Epithelial cell of proximal tubule (primary cell): ENCODE results near the gene PAPPA. TPM values are rescaled to one million over a fixed set of nuclear protein-coding genes. Genes with fewer than 3 reads are reported as not detected.

Experiments used
- DNase-seq: peaks from one replicate; pipeline ENCODE4 v3.0.0-alpha.2; 2011; ENCODE audit warnings: low read depth
- H3K4me3 ChIP-seq: 2 replicates; pipeline ENCODE4 v1.5.1; 2011; ENCODE audit warnings: low read depth, mild to moderate bottlenecking, low read length
- total RNA-seq: library from RNA; depleted of rRNA; stranded (reverse); fragments of >200 nt; gene quantifications from 2 replicates; pipeline ENCODE4 v1.2.3, GENCODE V29; 2015
- TF ChIP-seq, protein P1 (sequence below): conservative IDR thresholded peaks from 2 replicates; pipeline ENCODE4 v1.5.1; 2012; ENCODE audit warnings: low read depth, mild to moderate bottlenecking, low read length

Gene PAPPA
- total RNA-seq, 1 donor from 2014 or later, result 2.5 TPM

DNA sequence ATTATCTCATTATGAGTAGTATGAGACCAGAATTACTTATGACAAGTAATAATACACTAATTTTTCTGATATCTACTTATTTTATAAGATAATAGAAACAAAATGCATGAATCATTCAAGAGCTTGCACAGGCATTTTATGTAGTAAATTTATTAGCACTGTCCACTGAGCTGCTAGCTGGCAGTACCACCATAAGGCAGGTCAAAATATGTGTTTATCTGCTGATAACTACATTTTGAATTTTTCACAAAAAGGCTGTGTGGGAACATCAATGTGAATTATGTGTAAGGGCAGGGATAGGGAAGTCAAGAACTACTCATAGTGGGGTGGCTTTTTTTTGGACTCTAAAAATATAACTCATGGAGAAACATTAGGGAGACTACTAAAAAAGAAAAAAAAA is 249.6 kb downstream of the PAPPA start:
- TF ChIP-seq, protein P1, sequence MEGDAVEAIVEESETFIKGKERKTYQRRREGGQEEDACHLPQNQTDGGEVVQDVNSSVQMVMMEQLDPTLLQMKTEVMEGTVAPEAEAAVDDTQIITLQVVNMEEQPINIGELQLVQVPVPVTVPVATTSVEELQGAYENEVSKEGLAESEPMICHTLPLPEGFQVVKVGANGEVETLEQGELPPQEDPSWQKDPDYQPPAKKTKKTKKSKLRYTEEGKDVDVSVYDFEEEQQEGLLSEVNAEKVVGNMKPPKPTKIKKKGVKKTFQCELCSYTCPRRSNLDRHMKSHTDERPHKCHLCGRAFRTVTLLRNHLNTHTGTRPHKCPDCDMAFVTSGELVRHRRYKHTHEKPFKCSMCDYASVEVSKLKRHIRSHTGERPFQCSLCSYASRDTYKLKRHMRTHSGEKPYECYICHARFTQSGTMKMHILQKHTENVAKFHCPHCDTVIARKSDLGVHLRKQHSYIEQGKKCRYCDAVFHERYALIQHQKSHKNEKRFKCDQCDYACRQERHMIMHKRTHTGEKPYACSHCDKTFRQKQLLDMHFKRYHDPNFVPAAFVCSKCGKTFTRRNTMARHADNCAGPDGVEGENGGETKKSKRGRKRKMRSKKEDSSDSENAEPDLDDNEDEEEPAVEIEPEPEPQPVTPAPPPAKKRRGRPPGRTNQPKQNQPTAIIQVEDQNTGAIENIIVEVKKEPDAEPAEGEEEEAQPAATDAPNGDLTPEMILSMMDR, result no peak
- no peak for DNase-seq

DNA sequence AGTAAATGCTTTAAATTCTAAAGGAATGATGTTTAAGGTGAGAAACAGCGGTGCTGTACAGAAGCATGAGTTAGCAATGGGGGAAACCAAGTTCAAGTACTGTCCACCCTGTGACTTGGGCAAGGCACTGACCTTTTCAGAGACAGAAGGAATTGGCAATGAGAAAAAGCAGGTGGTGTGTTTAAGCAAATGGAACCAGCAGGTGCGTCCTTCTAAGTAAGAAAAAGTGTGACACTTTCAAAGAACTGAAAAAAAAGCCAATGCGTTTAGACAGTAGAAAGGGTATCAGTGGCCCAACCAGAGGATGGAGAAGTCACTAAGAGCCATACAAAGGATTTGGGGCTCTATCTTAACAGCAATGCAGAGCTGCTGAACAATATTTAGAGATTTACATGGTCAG is 250.6 kb downstream of the PAPPA start:
- no peak for DNase-seq
- H3K4me3 ChIP-seq, result no peak overlapping the region
- TF ChIP-seq, protein P1, result no peak

More for the DNA sequence above, 249.6 kb downstream of the PAPPA start:
- no peak overlapping the region for H3K4me3 ChIP-seq

DNA sequence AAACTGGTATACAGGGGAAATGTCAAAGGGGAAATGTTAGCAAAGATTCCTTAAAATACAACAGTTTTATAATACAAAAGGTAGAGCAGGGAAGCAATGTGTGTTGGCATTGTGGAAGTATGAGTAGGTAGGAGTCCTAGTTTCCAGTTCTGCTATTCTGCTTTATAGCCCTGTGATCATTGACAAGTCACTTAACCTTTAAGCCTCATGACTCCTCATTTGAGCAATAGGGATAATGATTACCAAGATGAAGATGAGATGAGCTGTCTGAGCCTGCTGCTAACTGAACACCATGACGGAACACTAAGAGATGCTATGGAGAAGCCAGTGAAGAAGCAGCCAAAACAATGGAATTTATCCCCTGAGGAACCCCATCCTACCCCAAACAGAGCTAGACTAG is 251.7 kb downstream of the PAPPA start:
- no peak overlapping the region for H3K4me3 ChIP-seq
- TF ChIP-seq, protein P1, result no peak
- DNase-seq, result peak; percentile 95

DNA sequence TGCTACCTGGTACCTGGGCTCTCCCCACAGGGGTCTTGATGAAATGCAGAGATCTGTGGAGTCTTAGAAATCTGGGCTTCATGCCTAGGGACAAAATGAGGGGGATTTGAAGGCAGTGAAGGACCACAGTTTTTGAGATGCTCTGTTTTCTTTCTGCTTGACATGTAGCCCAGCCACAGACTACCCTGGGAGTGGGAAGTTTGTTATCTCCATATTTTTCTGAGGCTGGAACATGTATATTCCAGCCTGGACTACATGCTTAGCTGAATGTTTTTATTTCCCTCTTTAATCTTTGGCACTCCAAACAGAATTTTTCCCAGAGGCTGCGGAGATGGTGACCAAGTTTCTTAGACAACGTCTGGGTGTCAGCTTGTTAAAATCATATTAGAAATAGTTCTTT is 252.9 kb downstream of the PAPPA start:
- no peak overlapping the region for H3K4me3 ChIP-seq
- TF ChIP-seq, protein P1, result no peak
- no peak for DNase-seq

DNA sequence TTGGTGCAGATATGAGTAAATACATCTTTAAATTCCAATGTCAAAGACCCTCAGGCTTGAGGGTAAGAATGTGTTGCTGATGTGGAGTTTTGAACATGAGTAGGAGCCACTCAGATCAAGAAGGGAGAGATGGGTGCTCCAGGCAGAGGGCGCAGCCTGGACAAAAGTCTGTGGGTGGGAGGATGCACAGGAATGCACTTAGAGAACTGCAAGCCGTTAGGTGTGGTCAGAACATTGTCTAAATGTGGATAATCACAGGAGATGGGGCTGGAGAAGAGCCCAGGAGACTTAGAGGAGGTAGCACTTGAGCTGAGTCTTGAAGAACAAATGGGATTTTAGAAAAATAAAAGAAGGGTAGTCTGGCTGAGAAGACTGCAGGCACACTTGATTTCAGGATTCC is 255.5 kb downstream of the PAPPA start:
- TF ChIP-seq, protein P1, result no peak
- H3K4me3 ChIP-seq, result no peak overlapping the region
- no peak for DNase-seq

DNA sequence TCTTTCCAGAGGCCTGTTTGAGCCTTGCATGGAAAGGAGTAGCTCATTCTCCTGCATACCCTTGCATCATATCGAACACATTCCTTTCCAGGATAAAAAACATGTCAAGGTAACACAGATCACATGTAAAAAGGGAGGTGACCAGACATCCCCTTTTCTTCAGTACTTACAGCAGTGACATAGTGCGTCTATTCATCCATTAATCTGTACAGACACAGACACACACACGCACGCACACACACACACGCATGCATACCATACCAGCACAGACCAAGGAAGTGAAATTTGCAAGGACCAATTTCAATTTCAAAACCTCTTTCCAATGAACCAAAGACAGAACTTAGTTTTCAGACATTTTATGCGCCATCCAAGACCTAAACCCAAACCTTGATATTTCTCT is 256.0 kb downstream of the PAPPA start:
- TF ChIP-seq, protein P1, result no peak
- H3K4me3 ChIP-seq, result no peak overlapping the region
- DNase-seq, result no peak

DNA sequence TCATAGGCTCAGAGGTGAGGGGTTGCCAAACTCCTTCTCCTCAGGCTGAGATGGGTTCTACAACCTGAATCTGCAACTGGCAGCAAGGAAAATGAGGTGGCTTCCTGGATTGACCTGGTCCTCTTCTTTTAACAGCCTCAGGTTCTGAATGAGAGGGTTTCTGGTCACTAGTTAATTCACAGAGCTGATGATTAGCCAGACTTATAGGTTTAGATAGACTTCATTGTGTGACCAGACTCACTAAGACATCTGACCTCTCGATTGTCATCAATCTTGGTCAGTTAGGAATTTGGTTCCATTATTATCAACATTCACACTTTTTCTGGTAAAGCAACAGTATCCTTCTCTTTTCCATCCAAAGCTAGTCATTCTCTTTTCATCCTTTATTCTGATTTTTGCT is 257.9 kb downstream of the PAPPA start:
- no peak for DNase-seq
- no peak overlapping the region for H3K4me3 ChIP-seq
- TF ChIP-seq, protein P1, result no peak
